ENCODE measurements around the gene ATRNL1. TPM values are rescaled to one million over a fixed set of nuclear protein-coding genes. Genes with fewer than 3 reads are reported as not detected.

The ATRNL1 gene
- total RNA-seq, 4 donors from 2014 or later = 0.34 to 0.98 (median 0.44) TPM; not detected in 1

- no peak for TF ChIP-seq CTCF (IDR thresholded peaks at IDR 0.05; ENCODE audit: low read depth)
These were observed 852.7 kb downstream of the ATRNL1 start for GRCh38 chr10:115945701-115946445.

GRCh38 chr10:115947104-115947503 lies 853.9 kb downstream of the ATRNL1 start:
- TF ChIP-seq CTCF (IDR thresholded peaks at IDR 0.05; ENCODE audit: low read depth) = no peak

- no peak for TF ChIP-seq CTCF (IDR thresholded peaks at IDR 0.05; ENCODE audit: low read depth)
These were observed 855.3 kb downstream of the ATRNL1 start for GRCh38 chr10:115948465-115948864.

GRCh38 chr10:115949282-115949844 lies 856.2 kb downstream of the ATRNL1 start:
- TF ChIP-seq CTCF (IDR thresholded peaks at IDR 0.05; ENCODE audit: low read depth) = no peak

- no peak for TF ChIP-seq CTCF (IDR thresholded peaks at IDR 0.05; ENCODE audit: low read depth)
These were observed 857.2 kb downstream of the ATRNL1 start for GRCh38 chr10:115950320-115950719.

GRCh38 chr10:115951242-115951641 lies 858.1 kb downstream of the ATRNL1 start:
- no peak for TF ChIP-seq CTCF (IDR thresholded peaks at IDR 0.05; ENCODE audit: low read depth)

- TF ChIP-seq CTCF (IDR thresholded peaks at IDR 0.05; ENCODE audit: low read depth) = no peak
These were observed 860.1 kb downstream of the ATRNL1 start for GRCh38 chr10:115953281-115953680.

All from subcutaneous adipose tissue (tissue), 4 donors.